Middle frontal gyrus (tissue), 1 donor: ENCODE data around the gene YPEL5.

Experiments used
- DNase-seq: peaks from one replicate; pipeline ENCODE4 v3.0.0-alpha.2; 2015; ENCODE audit warnings: low spot score; ENCODE audit errors: extremely low spot score

YPEL5 gene

GRCh38 chr2:30164131-30164925, 17.5 kb downstream of the YPEL5 start:
- no peak for DNase-seq

GRCh38 chr2:30165050-30165520, 18.3 kb downstream of the YPEL5 start:
- DNase-seq: peak; percentile 69

- no peak for DNase-seq
Measured at GRCh38 chr2:30165617-30166016, 18.8 kb downstream of the YPEL5 start.

- no peak for DNase-seq
Measured at GRCh38 chr2:30172627-30173026, 25.8 kb downstream of the YPEL5 start.

GRCh38 chr2:30177440-30177839, 30.6 kb downstream of the YPEL5 start:
- no peak for DNase-seq

GRCh38 chr2:30177956-30178355, 31.1 kb downstream of the YPEL5 start:
- no peak for DNase-seq

- no peak for DNase-seq
Measured at GRCh38 chr2:30178618-30179434, 32.0 kb downstream of the YPEL5 start.

- DNase-seq: no peak
Measured at GRCh38 chr2:30179536-30179935, 32.7 kb downstream of the YPEL5 start.

- DNase-seq: no peak
Measured at GRCh38 chr2:30180226-30180625, 33.4 kb downstream of the YPEL5 start.

GRCh38 chr2:30181176-30181575, 34.4 kb downstream of the YPEL5 start:
- no peak for DNase-seq

GRCh38 chr2:30184035-30184434, 37.2 kb downstream of the YPEL5 start:
- no peak for DNase-seq

GRCh38 chr2:30185178-30185577, 38.4 kb downstream of the YPEL5 start:
- no peak for DNase-seq

GRCh38 chr2:30188292-30188691, 41.5 kb downstream of the YPEL5 start:
- no peak for DNase-seq

- DNase-seq: no peak
Measured at GRCh38 chr2:30190637-30191036, 43.8 kb downstream of the YPEL5 start.

GRCh38 chr2:30191107-30191506, 44.3 kb downstream of the YPEL5 start:
- no peak for DNase-seq

- no peak for DNase-seq
Measured at GRCh38 chr2:30191819-30192271, 45.0 kb downstream of the YPEL5 start.

- DNase-seq: no peak
Measured at GRCh38 chr2:30192314-30192713, 45.5 kb downstream of the YPEL5 start.

- DNase-seq: no peak
Measured at GRCh38 chr2:30193104-30193681, 46.4 kb downstream of the YPEL5 start.

- no peak for DNase-seq
Measured at GRCh38 chr2:30194421-30194820, 47.6 kb downstream of the YPEL5 start.

- DNase-seq: no peak
Measured at GRCh38 chr2:30195016-30195415, 48.2 kb downstream of the YPEL5 start.

- no peak for DNase-seq
Measured at GRCh38 chr2:30197570-30198192, 50.9 kb downstream of the YPEL5 start.

- DNase-seq: no peak
Measured at GRCh38 chr2:30201990-30202389, 55.2 kb downstream of the YPEL5 start.
